Mammary epithelial cell (primary cell): ENCODE data around the gene DPM1.

Source experiments
- EZH2 ChIP-seq: IDR thresholded peaks from 2 replicates; pipeline ENCODE4 v1.6.1; 2012; ENCODE audit warnings: low read length, inconsistent platforms, borderline replicate concordance
- TF ChIP-seq, protein P1 (sequence below), 2 donors: IDR thresholded peaks in 1 of 2; conservative IDR thresholded peaks in 1 of 2; 2 replicates each; pipeline ENCODE4 v1.5.1; 2011 to 2012; ENCODE audit warnings: inconsistent platforms in 2 of 2, low read length in 2 of 2, mild to moderate bottlenecking in 2 of 2, control low read depth in 1 of 2, low read depth in 1 of 2; ENCODE audit not compliant: insufficient read depth in 1 of 2; ENCODE audit errors: extremely low read depth in 1 of 2

DNA sequence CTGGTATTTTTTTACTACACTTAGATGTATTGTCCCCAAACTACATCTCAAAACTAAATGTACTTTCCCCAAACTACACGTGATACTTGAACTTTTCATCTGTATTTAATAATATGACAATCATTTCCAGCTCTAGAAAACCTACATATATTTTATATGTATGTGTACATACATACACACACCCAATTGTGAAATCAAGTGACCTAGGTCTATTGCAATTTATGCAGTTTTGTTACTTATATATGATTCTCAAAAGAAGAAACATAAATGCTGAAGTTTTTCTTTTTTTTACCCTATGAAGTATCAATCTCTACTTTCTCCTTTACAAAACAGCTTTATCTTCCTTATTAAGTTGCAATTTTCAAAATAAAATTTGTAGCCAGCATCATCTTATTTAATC is 31.8 kb downstream of the DPM1 start:
- TF ChIP-seq, protein P1, sequence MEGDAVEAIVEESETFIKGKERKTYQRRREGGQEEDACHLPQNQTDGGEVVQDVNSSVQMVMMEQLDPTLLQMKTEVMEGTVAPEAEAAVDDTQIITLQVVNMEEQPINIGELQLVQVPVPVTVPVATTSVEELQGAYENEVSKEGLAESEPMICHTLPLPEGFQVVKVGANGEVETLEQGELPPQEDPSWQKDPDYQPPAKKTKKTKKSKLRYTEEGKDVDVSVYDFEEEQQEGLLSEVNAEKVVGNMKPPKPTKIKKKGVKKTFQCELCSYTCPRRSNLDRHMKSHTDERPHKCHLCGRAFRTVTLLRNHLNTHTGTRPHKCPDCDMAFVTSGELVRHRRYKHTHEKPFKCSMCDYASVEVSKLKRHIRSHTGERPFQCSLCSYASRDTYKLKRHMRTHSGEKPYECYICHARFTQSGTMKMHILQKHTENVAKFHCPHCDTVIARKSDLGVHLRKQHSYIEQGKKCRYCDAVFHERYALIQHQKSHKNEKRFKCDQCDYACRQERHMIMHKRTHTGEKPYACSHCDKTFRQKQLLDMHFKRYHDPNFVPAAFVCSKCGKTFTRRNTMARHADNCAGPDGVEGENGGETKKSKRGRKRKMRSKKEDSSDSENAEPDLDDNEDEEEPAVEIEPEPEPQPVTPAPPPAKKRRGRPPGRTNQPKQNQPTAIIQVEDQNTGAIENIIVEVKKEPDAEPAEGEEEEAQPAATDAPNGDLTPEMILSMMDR (conservative IDR thresholded peaks at IDR 0.05 in 1 of 2, IDR thresholded peaks at IDR 0.05 in 1 of 2; ENCODE audit: extremely low read depth in 1 of 2, insufficient read depth in 1 of 2, low read depth in 1 of 2, low read length in 2 of 2) = no peak
- TF ChIP-seq EZH2 = no peak
